HEK293 (cell line): ENCODE results near the gene SPIRE2.

ENCODE experiments used
- PRDM1 ChIP-seq: fragments of 450-650 bp; formaldehyde crosslinking; IDR thresholded peaks from 2 replicates; pipeline ENCODE4; 2016; ENCODE audit warnings: missing biosample characterization, missing genetic modification characterization
- ZBTB48 ChIP-seq: fragments of 450-650 bp; formaldehyde crosslinking; IDR thresholded peaks from 2 replicates; pipeline ENCODE4 v1.5.1; 2016; ENCODE audit warnings: missing biosample characterization, missing genetic modification characterization
- ZFHX2 ChIP-seq: fragments of 450-650 bp; formaldehyde crosslinking; conservative IDR thresholded peaks from 2 replicates; pipeline ENCODE4 v1.5.1; 2016; ENCODE audit warnings: missing biosample characterization, missing genetic modification characterization
- ZNF112 ChIP-seq: fragments of 450-650 bp; formaldehyde crosslinking; IDR thresholded peaks from 2 replicates; pipeline ENCODE4 v1.5.0; 2017; ENCODE audit warnings: missing biosample characterization, missing genetic modification characterization
- ZNF2 ChIP-seq: fragments of 450-650 bp; formaldehyde crosslinking; IDR thresholded peaks from 2 replicates; pipeline ENCODE4 v1.5.1; 2016; ENCODE audit warnings: missing biosample characterization, missing genetic modification characterization
- ZNF214 ChIP-seq: fragments of 450-650 bp; formaldehyde crosslinking; IDR thresholded peaks from 2 replicates; pipeline ENCODE4 v1.5.1; 2017; ENCODE audit warnings: missing biosample characterization, mild to moderate bottlenecking, missing genetic modification characterization, borderline replicate concordance
- ZNF221 ChIP-seq: fragments of 450-650 bp; formaldehyde crosslinking; IDR thresholded peaks from 2 replicates; pipeline ENCODE4 v1.5.1; 2017; ENCODE audit warnings: missing biosample characterization, missing genetic modification characterization, borderline replicate concordance
- TF ChIP-seq, protein P1 (sequence below): fragments of 450-650 bp; formaldehyde crosslinking; IDR thresholded peaks from 2 replicates; pipeline ENCODE4 v1.5.1; 2016; ENCODE audit warnings: missing biosample characterization, missing genetic modification characterization, borderline replicate concordance
- TF ChIP-seq, protein P2 (sequence below): fragments of 450-650 bp; formaldehyde crosslinking; IDR thresholded peaks from 2 replicates; pipeline ENCODE4 v1.5.1; 2017; ENCODE audit warnings: missing biosample characterization, missing genetic modification characterization
- TF ChIP-seq, protein P3 (sequence below): fragments of 450-650 bp; formaldehyde crosslinking; optimal IDR thresholded peaks from 2 replicates; pipeline ENCODE3; 2016; ENCODE audit warnings: missing biosample characterization, mild to moderate bottlenecking, missing genetic modification characterization
- TF ChIP-seq, protein P4 (sequence below): fragments of 450-650 bp; formaldehyde crosslinking; IDR thresholded peaks from 2 replicates; pipeline ENCODE4 v1.5.1; 2017; ENCODE audit warnings: missing biosample characterization, mild to moderate bottlenecking, missing genetic modification characterization, moderate library complexity
- TF ChIP-seq, protein P5 (sequence below): fragments of 450-650 bp; formaldehyde crosslinking; IDR thresholded peaks from 2 replicates; pipeline ENCODE4 v1.5.1; 2016; ENCODE audit warnings: missing biosample characterization, missing genetic modification characterization

The SPIRE2 gene

DNA sequence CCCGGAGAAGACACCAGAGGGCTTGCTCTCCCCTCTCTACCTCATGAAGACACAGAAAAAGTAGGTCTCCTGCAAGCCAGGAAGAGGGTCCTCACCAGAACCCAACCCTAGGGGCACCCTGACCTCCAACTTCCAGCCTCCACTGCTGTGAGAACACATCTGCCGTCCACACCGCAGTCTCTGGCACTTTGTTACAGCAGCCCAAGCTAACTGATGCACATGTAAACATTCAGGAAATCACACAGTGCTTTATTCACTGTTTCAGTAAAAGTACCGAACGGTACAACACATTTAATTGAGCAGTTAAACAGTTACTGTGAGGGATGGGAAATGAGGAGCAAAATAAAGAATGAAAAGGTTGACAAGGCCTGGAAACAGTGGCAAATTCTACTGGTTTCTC lies 30.1 kb upstream of the SPIRE2 start (continued):
- TF ChIP-seq, protein P1, sequence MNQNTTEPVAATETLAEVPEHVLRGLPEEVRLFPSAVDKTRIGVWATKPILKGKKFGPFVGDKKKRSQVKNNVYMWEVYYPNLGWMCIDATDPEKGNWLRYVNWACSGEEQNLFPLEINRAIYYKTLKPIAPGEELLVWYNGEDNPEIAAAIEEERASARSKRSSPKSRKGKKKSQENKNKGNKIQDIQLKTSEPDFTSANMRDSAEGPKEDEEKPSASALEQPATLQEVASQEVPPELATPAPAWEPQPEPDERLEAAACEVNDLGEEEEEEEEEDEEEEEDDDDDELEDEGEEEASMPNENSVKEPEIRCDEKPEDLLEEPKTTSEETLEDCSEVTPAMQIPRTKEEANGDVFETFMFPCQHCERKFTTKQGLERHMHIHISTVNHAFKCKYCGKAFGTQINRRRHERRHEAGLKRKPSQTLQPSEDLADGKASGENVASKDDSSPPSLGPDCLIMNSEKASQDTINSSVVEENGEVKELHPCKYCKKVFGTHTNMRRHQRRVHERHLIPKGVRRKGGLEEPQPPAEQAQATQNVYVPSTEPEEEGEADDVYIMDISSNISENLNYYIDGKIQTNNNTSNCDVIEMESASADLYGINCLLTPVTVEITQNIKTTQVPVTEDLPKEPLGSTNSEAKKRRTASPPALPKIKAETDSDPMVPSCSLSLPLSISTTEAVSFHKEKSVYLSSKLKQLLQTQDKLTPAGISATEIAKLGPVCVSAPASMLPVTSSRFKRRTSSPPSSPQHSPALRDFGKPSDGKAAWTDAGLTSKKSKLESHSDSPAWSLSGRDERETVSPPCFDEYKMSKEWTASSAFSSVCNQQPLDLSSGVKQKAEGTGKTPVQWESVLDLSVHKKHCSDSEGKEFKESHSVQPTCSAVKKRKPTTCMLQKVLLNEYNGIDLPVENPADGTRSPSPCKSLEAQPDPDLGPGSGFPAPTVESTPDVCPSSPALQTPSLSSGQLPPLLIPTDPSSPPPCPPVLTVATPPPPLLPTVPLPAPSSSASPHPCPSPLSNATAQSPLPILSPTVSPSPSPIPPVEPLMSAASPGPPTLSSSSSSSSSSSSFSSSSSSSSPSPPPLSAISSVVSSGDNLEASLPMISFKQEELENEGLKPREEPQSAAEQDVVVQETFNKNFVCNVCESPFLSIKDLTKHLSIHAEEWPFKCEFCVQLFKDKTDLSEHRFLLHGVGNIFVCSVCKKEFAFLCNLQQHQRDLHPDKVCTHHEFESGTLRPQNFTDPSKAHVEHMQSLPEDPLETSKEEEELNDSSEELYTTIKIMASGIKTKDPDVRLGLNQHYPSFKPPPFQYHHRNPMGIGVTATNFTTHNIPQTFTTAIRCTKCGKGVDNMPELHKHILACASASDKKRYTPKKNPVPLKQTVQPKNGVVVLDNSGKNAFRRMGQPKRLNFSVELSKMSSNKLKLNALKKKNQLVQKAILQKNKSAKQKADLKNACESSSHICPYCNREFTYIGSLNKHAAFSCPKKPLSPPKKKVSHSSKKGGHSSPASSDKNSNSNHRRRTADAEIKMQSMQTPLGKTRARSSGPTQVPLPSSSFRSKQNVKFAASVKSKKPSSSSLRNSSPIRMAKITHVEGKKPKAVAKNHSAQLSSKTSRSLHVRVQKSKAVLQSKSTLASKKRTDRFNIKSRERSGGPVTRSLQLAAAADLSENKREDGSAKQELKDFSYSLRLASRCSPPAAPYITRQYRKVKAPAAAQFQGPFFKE (tag by site-specific recombination) = no peak
- TF ChIP-seq, protein P2, sequence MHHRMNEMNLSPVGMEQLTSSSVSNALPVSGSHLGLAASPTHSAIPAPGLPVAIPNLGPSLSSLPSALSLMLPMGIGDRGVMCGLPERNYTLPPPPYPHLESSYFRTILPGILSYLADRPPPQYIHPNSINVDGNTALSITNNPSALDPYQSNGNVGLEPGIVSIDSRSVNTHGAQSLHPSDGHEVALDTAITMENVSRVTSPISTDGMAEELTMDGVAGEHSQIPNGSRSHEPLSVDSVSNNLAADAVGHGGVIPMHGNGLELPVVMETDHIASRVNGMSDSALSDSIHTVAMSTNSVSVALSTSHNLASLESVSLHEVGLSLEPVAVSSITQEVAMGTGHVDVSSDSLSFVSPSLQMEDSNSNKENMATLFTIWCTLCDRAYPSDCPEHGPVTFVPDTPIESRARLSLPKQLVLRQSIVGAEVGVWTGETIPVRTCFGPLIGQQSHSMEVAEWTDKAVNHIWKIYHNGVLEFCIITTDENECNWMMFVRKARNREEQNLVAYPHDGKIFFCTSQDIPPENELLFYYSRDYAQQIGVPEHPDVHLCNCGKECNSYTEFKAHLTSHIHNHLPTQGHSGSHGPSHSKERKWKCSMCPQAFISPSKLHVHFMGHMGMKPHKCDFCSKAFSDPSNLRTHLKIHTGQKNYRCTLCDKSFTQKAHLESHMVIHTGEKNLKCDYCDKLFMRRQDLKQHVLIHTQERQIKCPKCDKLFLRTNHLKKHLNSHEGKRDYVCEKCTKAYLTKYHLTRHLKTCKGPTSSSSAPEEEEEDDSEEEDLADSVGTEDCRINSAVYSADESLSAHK (tag by site-specific recombination) = no peak
- TF ChIP-seq PRDM1 (tag by site-specific recombination) (no peak), ZFHX2 (tag by site-specific recombination) (no peak), ZNF221 (tag by site-specific recombination) (no peak), ZNF214 (no peak), ZNF112 (tag by site-specific recombination) (no peak), ZBTB48 (no peak), ZNF2 (tag by site-specific recombination) (no peak)
- TF ChIP-seq, protein P3, sequence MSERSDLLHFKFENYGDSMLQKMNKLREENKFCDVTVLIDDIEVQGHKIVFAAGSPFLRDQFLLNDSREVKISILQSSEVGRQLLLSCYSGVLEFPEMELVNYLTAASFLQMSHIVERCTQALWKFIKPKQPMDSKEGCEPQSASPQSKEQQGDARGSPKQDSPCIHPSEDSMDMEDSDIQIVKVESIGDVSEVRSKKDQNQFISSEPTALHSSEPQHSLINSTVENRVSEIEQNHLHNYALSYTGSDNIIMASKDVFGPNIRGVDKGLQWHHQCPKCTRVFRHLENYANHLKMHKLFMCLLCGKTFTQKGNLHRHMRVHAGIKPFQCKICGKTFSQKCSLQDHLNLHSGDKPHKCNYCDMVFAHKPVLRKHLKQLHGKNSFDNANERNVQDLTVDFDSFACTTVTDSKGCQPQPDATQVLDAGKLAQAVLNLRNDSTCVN (tag by site-specific recombination) = no peak
- TF ChIP-seq, protein P4, sequence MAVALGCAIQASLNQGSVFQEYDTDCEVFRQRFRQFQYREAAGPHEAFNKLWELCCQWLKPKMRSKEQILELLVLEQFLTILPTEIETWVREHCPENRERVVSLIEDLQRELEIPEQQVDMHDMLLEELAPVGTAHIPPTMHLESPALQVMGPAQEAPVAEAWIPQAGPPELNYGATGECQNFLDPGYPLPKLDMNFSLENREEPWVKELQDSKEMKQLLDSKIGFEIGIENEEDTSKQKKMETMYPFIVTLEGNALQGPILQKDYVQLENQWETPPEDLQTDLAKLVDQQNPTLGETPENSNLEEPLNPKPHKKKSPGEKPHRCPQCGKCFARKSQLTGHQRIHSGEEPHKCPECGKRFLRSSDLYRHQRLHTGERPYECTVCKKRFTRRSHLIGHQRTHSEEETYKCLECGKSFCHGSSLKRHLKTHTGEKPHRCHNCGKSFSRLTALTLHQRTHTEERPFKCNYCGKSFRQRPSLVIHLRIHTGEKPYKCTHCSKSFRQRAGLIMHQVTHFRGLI (tag by site-specific recombination) = no peak
- TF ChIP-seq, protein P5, sequence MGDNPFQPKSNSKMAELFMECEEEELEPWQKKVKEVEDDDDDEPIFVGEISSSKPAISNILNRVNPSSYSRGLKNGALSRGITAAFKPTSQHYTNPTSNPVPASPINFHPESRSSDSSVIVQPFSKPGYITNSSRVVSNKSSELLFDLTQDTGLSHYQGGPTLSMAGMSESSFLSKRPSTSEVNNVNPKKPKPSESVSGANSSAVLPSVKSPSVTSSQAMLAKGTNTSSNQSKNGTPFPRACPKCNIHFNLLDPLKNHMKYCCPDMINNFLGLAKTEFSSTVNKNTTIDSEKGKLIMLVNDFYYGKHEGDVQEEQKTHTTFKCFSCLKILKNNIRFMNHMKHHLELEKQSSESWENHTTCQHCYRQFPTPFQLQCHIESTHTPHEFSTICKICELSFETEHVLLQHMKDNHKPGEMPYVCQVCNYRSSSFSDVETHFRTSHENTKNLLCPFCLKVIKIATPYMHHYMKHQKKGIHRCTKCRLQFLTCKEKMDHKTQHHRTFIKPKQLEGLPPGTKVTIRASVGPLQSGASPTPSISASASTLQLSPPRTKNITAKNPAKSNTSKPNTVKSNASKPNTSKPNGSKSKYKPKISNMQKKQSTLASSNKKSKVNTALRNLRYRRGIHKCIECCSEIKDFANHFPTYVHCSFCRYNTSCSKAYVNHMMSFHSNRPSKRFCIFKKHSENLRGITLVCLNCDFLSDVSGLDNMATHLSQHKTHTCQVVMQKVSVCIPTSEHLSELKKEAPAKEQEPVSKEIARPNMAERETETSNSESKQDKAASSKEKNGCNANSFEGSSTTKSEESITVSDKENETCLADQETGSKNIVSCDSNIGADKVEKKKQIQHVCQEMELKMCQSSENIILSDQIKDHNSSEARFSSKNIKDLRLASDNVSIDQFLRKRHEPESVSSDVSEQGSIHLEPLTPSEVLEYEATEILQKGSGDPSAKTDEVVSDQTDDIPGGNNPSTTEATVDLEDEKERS (tag by site-specific recombination) = no peak
- TF ChIP-seq, all 188 proteins: peak for 0
